Gastrocnemius medialis (tissue), 4 donors: ENCODE results near the gene DDX10.

ENCODE experiments used
- POLR2A ChIP-seq, 2 donors: fragments of 450-650 bp; IDR thresholded peaks; one replicate each; pipeline ENCODE4 v1.6.1; 2017; ENCODE audit warnings: antibody characterized with exemption in 2 of 2, mild to moderate bottlenecking in 2 of 2, moderate library complexity in 2 of 2
- TF ChIP-seq, protein P1 (sequence below), 5 experiments: fragments of 450-650 bp in 3 of 5; fragments of 200-600 bp in 2 of 5; sonication (generic) in 2 of 5; IDR thresholded peaks in 4 of 5; conservative IDR thresholded peaks in 1 of 5; 1 replicate in 4 of 5; 2 replicates in 1 of 5; pipeline ENCODE4 v1.5.1; 2016 to 2019; ENCODE audit warnings: antibody characterized with exemption in 5 of 5, mild to moderate bottlenecking in 3 of 5, moderate library complexity in 3 of 5

- TF ChIP-seq, protein P1, sequence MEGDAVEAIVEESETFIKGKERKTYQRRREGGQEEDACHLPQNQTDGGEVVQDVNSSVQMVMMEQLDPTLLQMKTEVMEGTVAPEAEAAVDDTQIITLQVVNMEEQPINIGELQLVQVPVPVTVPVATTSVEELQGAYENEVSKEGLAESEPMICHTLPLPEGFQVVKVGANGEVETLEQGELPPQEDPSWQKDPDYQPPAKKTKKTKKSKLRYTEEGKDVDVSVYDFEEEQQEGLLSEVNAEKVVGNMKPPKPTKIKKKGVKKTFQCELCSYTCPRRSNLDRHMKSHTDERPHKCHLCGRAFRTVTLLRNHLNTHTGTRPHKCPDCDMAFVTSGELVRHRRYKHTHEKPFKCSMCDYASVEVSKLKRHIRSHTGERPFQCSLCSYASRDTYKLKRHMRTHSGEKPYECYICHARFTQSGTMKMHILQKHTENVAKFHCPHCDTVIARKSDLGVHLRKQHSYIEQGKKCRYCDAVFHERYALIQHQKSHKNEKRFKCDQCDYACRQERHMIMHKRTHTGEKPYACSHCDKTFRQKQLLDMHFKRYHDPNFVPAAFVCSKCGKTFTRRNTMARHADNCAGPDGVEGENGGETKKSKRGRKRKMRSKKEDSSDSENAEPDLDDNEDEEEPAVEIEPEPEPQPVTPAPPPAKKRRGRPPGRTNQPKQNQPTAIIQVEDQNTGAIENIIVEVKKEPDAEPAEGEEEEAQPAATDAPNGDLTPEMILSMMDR (IDR thresholded peaks at IDR 0.05 in 4 of 5, conservative IDR thresholded peaks at IDR 0.05 in 1 of 5) = no peak
- no peak for TF ChIP-seq POLR2A (IDR thresholded peaks at IDR 0.05)
These were observed 189.0 kb downstream of the DDX10 start for GRCh38 chr11:108853864-108854263.
